GM19099 (cell line): ENCODE results near the gene TECTB.

Source experiments
- POLR2A ChIP-seq: IDR thresholded peaks from 3 replicates; pipeline ENCODE4 v1.6.1; 2011; ENCODE audit warnings: low read depth; ENCODE audit not compliant: insufficient read length; ENCODE audit errors: extremely low read depth

TECTB gene

DNA sequence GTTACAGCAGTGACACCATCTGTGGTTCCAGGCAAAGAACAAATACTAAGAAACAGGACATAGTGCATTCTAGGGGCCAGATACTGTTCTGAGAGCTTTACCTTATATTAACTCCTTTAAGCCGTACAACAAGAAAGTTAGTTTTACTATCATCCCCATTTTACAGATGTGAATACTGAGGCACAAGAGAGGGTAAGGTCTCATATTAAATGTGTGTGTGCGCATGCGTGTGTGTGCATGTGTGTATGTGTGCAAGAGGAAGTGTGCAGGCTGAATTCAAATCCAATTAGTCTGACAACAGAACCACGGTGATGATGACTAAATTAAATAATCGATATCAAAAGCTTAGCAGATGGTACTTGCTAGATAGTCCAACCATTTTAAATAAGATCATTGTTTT, 11.0 kb downstream of the TECTB start:
- TF ChIP-seq POLR2A: no peak

- TF ChIP-seq POLR2A: no peak
Measured at GRCh38 chr10:112295853-112296830, 12.9 kb downstream of the TECTB start.

GRCh38 chr10:112296908-112297331, 13.7 kb downstream of the TECTB start:
- TF ChIP-seq POLR2A: no peak

DNA sequence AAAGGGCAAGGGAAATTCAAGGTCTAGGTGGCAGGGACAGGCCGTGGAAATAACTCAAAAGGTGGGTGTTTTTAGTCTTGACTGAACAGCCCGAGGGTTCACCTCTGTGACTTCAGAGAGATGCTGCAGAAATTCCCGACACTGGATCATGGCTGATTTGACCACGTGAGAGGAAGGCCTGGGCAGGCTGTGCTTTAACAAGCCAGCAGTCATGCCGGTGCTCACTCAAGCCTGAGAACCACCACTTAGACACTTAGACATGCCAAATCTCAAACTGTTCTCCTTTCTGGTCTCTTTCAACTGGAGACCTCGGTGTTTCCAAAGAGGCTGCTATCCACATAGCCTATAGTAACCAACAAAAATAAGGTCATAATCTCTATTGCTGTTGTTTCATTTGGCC, 15.4 kb downstream of the TECTB start:
- TF ChIP-seq POLR2A: no peak

DNA sequence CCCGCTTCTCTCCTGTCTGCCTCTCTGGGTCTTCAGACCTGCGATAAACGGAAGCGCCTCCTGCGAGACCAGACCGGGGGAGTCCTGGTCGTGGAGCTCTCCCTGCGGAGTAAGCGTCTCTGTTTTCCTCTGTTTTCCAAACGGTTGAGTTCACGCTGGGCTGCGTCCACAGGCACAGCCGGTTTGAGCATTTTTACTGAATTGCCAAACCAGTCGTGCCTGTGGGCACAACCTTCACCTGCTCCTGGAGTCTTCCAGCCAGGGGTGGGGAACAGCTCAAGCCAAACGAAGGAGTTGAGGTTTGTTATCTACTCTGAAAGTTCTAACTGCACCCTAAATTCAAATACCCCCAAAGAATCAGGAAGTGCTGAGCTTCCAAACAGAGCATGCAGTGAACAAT, 16.3 kb downstream of the TECTB start:
- no peak for TF ChIP-seq POLR2A

DNA sequence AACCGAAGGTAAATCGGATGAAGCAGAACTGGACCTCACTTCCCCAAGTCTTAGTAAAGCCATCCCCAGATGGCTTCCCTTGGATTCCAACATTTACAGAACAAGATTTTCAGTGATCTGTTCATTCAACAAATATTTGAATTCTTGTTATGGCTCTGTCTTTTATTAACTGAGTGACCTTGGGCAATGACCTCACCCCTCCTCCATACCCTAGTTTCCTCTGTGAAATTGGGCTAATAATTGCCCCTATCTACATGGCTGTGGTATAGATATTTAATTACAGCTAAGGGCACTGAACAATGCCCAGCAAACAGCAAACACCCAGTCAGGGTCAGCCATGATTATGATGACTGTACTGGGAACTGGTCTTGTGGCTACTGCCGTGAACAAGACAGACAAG, 19.1 kb downstream of the TECTB start:
- no peak for TF ChIP-seq POLR2A

DNA sequence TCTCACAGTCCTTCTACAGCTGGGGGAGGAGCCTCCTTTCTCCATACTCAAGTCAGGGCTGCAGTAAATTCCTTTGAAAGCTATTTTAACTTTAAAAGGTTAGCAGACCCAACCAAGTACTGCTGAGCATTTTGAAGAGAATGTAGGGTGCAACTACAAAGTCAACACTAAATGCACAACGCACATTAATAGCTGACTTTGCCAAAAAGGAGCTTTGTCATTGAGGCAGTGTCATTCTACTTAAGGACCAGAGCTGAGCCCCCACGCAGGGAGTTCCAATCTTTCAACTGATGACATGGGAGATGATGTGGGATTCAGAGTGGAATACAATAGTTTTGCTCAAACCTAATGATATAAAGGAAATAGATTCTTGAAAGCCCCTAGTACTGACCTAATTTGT, 20.3 kb downstream of the TECTB start:
- TF ChIP-seq POLR2A: no peak

- TF ChIP-seq POLR2A: no peak
Measured at GRCh38 chr10:112304267-112304859, 21.2 kb downstream of the TECTB start.

- TF ChIP-seq POLR2A: no peak
Measured at GRCh38 chr10:112307358-112308124, 24.3 kb downstream of the TECTB start.

DNA sequence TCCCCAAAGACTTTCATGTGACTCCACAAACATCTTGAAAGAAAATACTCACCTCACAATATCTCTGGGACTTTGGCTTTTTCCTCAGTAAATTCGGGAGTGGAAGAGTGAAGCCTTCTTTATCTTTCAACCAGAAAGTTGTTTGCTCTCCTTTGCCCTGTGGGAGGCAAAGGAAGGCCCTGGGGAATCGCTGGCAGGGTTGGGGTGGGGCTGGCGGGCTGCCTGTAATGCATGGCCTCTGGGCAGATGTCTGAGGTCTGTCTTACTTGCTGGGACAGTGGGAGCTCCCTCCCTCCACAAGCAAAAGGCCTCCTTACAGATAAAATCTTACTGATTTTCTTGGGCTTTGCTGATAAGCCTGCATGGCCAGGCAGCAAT, 24.9 kb downstream of the TECTB start:
- TF ChIP-seq POLR2A: no peak

- TF ChIP-seq POLR2A: no peak
Measured at GRCh38 chr10:112311481-112311880, 28.3 kb downstream of the TECTB start.

DNA sequence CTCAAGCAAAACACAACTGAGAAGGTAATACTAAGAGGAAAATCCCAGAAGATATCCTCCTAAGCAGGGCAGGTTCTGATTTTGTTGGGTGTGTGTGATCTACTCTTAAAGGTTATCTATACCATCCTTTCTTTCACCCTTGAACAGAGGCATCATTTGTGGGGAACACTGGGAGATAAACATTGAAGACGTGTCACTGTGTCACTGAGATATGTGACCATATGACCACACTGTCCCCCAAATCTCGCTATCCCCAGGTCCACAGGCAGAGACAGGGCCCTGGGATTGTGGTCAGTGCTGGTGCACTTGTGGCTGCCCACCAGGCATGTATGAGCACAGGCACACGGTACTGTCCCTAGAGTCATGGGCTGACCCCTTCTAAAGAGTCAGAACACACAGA, 30.0 kb downstream of the TECTB start:
- TF ChIP-seq POLR2A: no peak

- no peak for TF ChIP-seq POLR2A
Measured at GRCh38 chr10:112313911-112314310, 30.7 kb downstream of the TECTB start.

- no peak for TF ChIP-seq POLR2A
Measured at GRCh38 chr10:112314822-112315474, 31.7 kb downstream of the TECTB start.

DNA sequence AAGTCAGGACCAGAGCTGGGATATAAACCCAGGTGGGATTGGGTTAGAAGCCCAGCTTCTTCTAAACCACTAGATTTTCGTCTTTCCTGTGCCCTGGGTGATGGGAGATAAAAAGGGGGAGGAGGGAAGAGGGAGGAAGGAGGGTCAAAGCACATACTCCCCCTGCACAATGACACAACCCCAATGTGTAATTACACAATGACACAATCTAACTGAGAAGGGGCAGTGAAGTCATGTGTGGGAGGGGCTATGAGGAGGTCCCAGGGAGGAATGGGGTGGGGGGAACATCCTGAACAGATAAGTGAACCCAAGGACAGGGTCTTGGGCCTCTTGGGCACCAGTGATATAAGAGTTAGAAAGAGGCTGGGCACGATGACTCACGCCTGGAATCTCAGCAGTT, 44.5 kb downstream of the TECTB start:
- no peak for TF ChIP-seq POLR2A
